HFFc6 (cell line): Measurements from ENCODE around the gene MFGE8. TPM values are rescaled to one million over a fixed set of nuclear protein-coding genes. Genes with fewer than 3 reads are reported as not detected.

Experiments
- DNase-seq: peaks from one replicate; pipeline ENCODE4 v3.0.0-alpha.2; 2018
- H3K27ac Mint-ChIP-seq: 2 replicates; pipeline ENCODE4 v1.8.0; 2020; ENCODE audit warnings: mild to moderate bottlenecking, mixed read lengths
- H3K27me3 Mint-ChIP-seq: 2 replicates; pipeline ENCODE4 v1.8.0; 2021; ENCODE audit warnings: mild to moderate bottlenecking, moderate library complexity, mixed read lengths; ENCODE audit not compliant: insufficient read depth
- H3K36me3 Mint-ChIP-seq: 2 replicates; pipeline ENCODE4 v1.8.0; 2021; ENCODE audit warnings: low read depth, mixed read lengths
- H3K4me1 Mint-ChIP-seq: 2 replicates; pipeline ENCODE4 v1.8.0; 2020; ENCODE audit warnings: low read depth, mixed read lengths
- H3K4me3 Mint-ChIP-seq: 2 replicates; pipeline ENCODE4 v1.8.0; 2020; ENCODE audit warnings: mild to moderate bottlenecking, moderate library complexity, mixed read lengths
- H3K9me3 Mint-ChIP-seq: 2 replicates; pipeline ENCODE4 v1.8.0; 2020; ENCODE audit warnings: mild to moderate bottlenecking, mixed read lengths
- CTCF ChIP-seq: fragments of 200-600 bp; sonication (generic); IDR thresholded peaks from 2 replicates; pipeline ENCODE4 v1.5.0; 2021; ENCODE audit warnings: antibody characterized with exemption, mild to moderate bottlenecking
- long read RNA-seq: library from polyadenylated mRNA; unstranded; transcript quantifications from one replicate; pipeline ENCODE4 v2.0.0, GENCODE V29; 2019
- total RNA-seq, 6 experiments: library from RNA; stranded (reverse); fragmentation: NEBNext Ultra II Directional; extraction: Animal tissue kit (Norgen Biotek cat#: 25700); gene quantifications; 2 replicates in 1 of 6; 3 replicates in 5 of 6; pipeline ENCODE4 v1.2.3, GENCODE V29; 2021

Gene MFGE8
- total RNA-seq, result 100 to 1,000 TPM; 769 to 963 (median 885) TPM
- long read RNA-seq, transcript MFGE8-217 (1 exons, 2,464 nt), result minor isoform, 5 of 132 reads
- long read RNA-seq, transcript MFGE8-214 (3 exons, 801 nt), result minor isoform, 7 of 132 reads
- long read RNA-seq, transcript MFGE8-201 (8 exons, 1,937 nt), result major isoform, 49 of 132 reads
- long read RNA-seq, transcript MFGE8-202 (7 exons, 1,752 nt), result minor isoform, 17 of 132 reads
- long read RNA-seq, partial matches to known transcripts, result 17 of 132 reads
- long read RNA-seq, other reads (novel, unspliced or antisense), result 36 of 132 reads

DNA sequence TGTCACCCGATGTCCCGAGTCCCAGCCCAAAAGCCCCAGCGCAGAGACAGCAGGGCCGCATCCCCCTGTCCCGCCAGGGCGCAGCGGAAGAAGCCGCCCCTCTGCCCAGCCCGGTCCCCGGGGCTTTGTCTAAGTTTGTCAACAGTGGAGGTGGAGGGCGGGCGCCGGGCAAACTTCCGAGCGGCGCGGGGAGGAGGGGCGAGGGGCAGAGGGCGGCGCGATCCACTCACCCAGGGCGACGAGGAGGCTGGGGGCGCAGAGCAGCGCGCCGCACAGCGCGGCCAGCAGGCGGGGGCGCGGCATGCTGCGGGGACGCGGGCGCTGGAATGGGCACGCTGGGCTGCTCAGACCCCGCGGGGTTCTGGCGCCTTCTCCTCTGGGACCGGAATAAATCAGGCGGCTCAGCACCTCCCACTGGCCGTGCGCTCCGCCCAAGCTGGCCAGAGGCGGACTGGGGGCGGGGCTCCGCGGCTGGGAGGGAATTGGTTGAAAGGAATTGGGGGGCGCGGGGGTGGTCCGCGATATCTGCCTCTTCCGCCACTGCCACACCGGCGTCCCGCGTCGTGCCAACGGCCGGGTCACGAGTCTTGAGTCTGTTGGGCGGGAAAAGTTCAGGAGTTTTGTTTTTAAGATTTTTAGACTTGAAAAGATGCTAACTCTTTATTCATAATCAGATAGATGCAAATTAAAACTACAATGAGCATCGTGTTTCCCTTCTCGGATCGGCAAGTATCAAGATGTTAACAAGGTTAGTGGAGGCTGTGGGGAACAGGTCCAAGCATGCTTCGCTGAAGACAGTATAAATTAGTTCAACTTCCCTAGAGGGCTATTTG, at the start of gene MFGE8:
Gene MFGE8 (minus strand): TSS at position 363 of the 833 bp plus-strand sequence. CDS start 60 bp downstream, at position 303.
- Mint-ChIP-seq H3K4me3 (peak within 1 kb of the TSS; percentile 97), H3K4me1 (peaks cover 52% of the 10 kb centered on the region), H3K27me3 (peaks cover 3% of the 10 kb centered on the region; the same call in 1 of the 2 replicates)

GRCh38 chr15:88959445-88959844, 46.3 kb upstream of the MFGE8 start:
- no peak for TF ChIP-seq CTCF
- peaks cover 6% of the 10 kb centered on the region; the same call in 1 of the 2 replicates for H3K4me1 Mint-ChIP-seq
- peaks cover 10% of the 10 kb centered on the region; the same call in 1 of the 2 replicates for H3K36me3 Mint-ChIP-seq
- H3K27ac Mint-ChIP-seq, result no peak overlapping the region
- peaks cover 7% of the 10 kb centered on the region for H3K27me3 Mint-ChIP-seq
- DNase-seq, result no peak
- H3K9me3 Mint-ChIP-seq, result peaks cover 12% of the 10 kb centered on the region
- no peak overlapping the region for H3K4me3 Mint-ChIP-seq

More for the DNA sequence above, at the start of gene MFGE8:
- peak; percentile 71 for DNase-seq
- peak; percentile 58 for TF ChIP-seq CTCF
- H3K36me3 Mint-ChIP-seq, result peaks cover 35% of the 10 kb centered on the region
- no peaks in the 10 kb centered on the region for H3K9me3 Mint-ChIP-seq
- peak within 1 kb of the TSS; percentile 85 for H3K27ac Mint-ChIP-seq

GRCh38 chr15:88956906-88957305, 43.7 kb upstream of the MFGE8 start:
- H3K4me3 Mint-ChIP-seq, result no peak overlapping the region
- no peak overlapping the region for H3K27ac Mint-ChIP-seq
- no peaks in the 10 kb centered on the region for H3K36me3 Mint-ChIP-seq
- DNase-seq, result no peak
- H3K4me1 Mint-ChIP-seq, result peaks cover 6% of the 10 kb centered on the region; the same call in 1 of the 2 replicates
- no peaks in the 10 kb centered on the region for H3K9me3 Mint-ChIP-seq
- no peak for TF ChIP-seq CTCF
- H3K27me3 Mint-ChIP-seq, result peaks cover 5% of the 10 kb centered on the region

GRCh38 chr15:88956263-88956662, 43.1 kb upstream of the MFGE8 start:
- Mint-ChIP-seq H3K27me3 (peaks cover 3% of the 10 kb centered on the region), H3K4me3 (no peak overlapping the region), H3K9me3 (no peaks in the 10 kb centered on the region), H3K4me1 (peaks cover 11% of the 10 kb centered on the region), H3K36me3 (peaks cover 4% of the 10 kb centered on the region; the same call in 1 of the 2 replicates), H3K27ac (no peak overlapping the region)
- TF ChIP-seq CTCF, result no peak
- DNase-seq, result no peak

DNA sequence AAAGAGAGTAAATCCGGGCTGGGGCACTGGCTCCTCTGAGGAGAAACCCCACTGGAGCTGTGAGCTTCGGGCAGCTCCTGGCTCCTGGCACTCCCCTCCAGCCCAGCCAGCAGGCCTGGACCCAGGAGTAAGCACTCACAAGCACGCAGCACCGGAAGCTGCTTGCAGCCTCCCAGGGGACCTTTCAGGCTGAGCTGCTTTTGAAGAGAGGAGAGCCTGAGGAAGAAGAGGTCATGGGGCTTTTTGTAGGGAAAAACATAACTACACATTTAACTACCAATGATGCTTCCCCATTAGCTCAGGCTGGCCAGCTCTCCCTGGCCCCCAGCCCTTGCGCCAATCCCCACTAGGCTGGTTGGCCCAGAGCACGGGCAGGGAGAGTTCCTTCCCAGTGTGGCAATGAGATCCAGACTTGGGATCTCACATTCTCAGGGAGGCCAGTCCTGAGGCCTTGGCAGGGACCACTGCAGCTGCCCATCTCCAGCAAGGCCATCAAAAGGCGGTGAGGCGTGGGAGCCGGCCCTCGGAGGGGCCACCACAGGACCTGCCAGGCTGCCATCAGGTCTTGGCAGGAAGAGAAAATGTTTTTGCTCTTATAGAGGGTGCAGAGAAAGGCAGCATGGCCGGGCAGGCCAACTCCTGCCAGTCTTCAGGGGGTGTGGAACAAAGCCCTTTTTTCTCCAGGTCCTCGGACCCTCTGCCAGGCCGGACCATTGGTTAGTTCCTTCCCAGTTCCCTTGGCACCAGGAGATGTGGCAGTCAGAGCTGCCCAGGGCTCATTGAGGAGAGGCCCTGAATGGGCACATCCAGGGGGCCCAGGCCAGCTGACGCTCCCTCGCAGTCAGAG, 41.5 kb upstream of the MFGE8 start:
- TF ChIP-seq CTCF, result no peak
- peaks cover 6% of the 10 kb centered on the region for H3K27me3 Mint-ChIP-seq
- peaks cover 4% of the 10 kb centered on the region for H3K36me3 Mint-ChIP-seq
- peaks cover 10% of the 10 kb centered on the region; the same call in 1 of the 2 replicates for H3K4me1 Mint-ChIP-seq
- H3K4me3 Mint-ChIP-seq, result no peak overlapping the region
- no peak for DNase-seq
- no peak overlapping the region for H3K27ac Mint-ChIP-seq
- no peaks in the 10 kb centered on the region for H3K9me3 Mint-ChIP-seq
